NCI-H345 (cell line): ENCODE data around the gene TRIO.

Experiments
- DNase-seq: peaks from one replicate; lab custom pipeline; 2025; lab: John Stamatoyannopoulos, UW

The TRIO gene

GRCh38 chr5:14168144-14168792 lies 25.1 kb downstream of the TRIO start:
- no peak for DNase-seq

- DNase-seq, result no peak
These were observed 25.7 kb downstream of the TRIO start for GRCh38 chr5:14168793-14169262.

GRCh38 chr5:14171046-14171445 lies 27.9 kb downstream of the TRIO start:
- DNase-seq, result no peak

GRCh38 chr5:14171621-14172020 lies 28.5 kb downstream of the TRIO start:
- DNase-seq, result no peak

GRCh38 chr5:14172149-14172795 lies 29.1 kb downstream of the TRIO start:
- no peak for DNase-seq

- DNase-seq, result no peak
These were observed 30.5 kb downstream of the TRIO start for GRCh38 chr5:14173377-14174229.

GRCh38 chr5:14174230-14174636 lies 31.1 kb downstream of the TRIO start:
- no peak for DNase-seq

- no peak for DNase-seq
These were observed 32.2 kb downstream of the TRIO start for GRCh38 chr5:14175381-14175780.

GRCh38 chr5:14176888-14177287 lies 33.7 kb downstream of the TRIO start:
- no peak for DNase-seq

GRCh38 chr5:14177634-14178033 lies 34.5 kb downstream of the TRIO start:
- no peak for DNase-seq

GRCh38 chr5:14178091-14178490 lies 34.9 kb downstream of the TRIO start:
- no peak for DNase-seq

- DNase-seq, result no peak
These were observed 35.6 kb downstream of the TRIO start for GRCh38 chr5:14178671-14179211.

- no peak for DNase-seq
These were observed 36.3 kb downstream of the TRIO start for GRCh38 chr5:14179446-14179845.

- DNase-seq, result no peak
These were observed 37.3 kb downstream of the TRIO start for GRCh38 chr5:14180437-14180836.

- no peak for DNase-seq
These were observed 38.3 kb downstream of the TRIO start for GRCh38 chr5:14181299-14181968.

GRCh38 chr5:14182761-14183160 lies 39.6 kb downstream of the TRIO start:
- DNase-seq, result no peak

- no peak for DNase-seq
These were observed 40.2 kb downstream of the TRIO start for GRCh38 chr5:14183187-14183939.

- DNase-seq, result no peak
These were observed 40.9 kb downstream of the TRIO start for GRCh38 chr5:14184082-14184481.

- no peak for DNase-seq
These were observed 41.6 kb downstream of the TRIO start for GRCh38 chr5:14184725-14185124.

GRCh38 chr5:14185326-14186058 lies 42.4 kb downstream of the TRIO start:
- no peak for DNase-seq
